Smooth muscle cell (in vitro differentiated cells): ENCODE data around the gene RHOBTB3. TPM values are rescaled to one million over a fixed set of nuclear protein-coding genes. Genes with fewer than 3 reads are reported as not detected.

Source experiments
- DNase-seq: peaks from one replicate; lab custom pipeline; 2025; ENCODE audit not compliant: unreplicated experiment; lab: John Stamatoyannopoulos, UW
- H2AFZ ChIP-seq: fragments of 200-600 bp; sonication (generic); 2 replicates; pipeline ENCODE4 v1.6.0; 2016; ENCODE audit warnings: antibody characterized with exemption, low read depth, mild to moderate bottlenecking
- H3F3A ChIP-seq: fragments of 200-600 bp; sonication (generic); 2 replicates; pipeline ENCODE4 v1.6.0; 2017; ENCODE audit warnings: antibody characterized with exemption, low read depth
- H3K27ac ChIP-seq: fragments of 200-600 bp; sonication (generic); 2 replicates; pipeline ENCODE4 v1.5.1; 2016; ENCODE audit warnings: low read depth, mild to moderate bottlenecking
- H3K27me3 ChIP-seq: fragments of 200-600 bp; sonication (generic); 2 replicates; pipeline ENCODE4 v1.6.1; 2016; ENCODE audit warnings: low read depth, mild to moderate bottlenecking
- H3K36me3 ChIP-seq: fragments of 200-600 bp; sonication (generic); 2 replicates; pipeline ENCODE4 v1.5.1; 2016; ENCODE audit warnings: low read depth
- H3K4me1 ChIP-seq: fragments of 200-600 bp; sonication (generic); 2 replicates; pipeline ENCODE4 v1.5.1; 2016; ENCODE audit warnings: low read depth
- H3K4me2 ChIP-seq: fragments of 200-600 bp; sonication (generic); 2 replicates; pipeline ENCODE4 v1.6.0; 2016; ENCODE audit warnings: mild to moderate bottlenecking
- H3K4me3 ChIP-seq: fragments of 200-600 bp; sonication (generic); 2 replicates; pipeline ENCODE4 v1.5.1; 2016; ENCODE audit warnings: mild to moderate bottlenecking
- H3K79me2 ChIP-seq: fragments of 200-600 bp; sonication (generic); 2 replicates; pipeline ENCODE4 v1.6.0; 2016; ENCODE audit warnings: low read depth, mild to moderate bottlenecking
- H3K9ac ChIP-seq: fragments of 200-600 bp; sonication (generic); 2 replicates; pipeline ENCODE4 v1.6.0; 2016; ENCODE audit warnings: low read depth
- H3K9me3 ChIP-seq: fragments of 200-600 bp; sonication (generic); replicated peaks from 2 replicates; pipeline ENCODE4 v1.5.1; 2016; ENCODE audit warnings: low read depth
- H4K20me1 ChIP-seq: fragments of 200-600 bp; sonication (generic); 2 replicates; pipeline ENCODE4 v1.6.0; 2016; ENCODE audit warnings: low read depth
- CTCF ChIP-seq: fragments of 200-600 bp; sonication (generic); IDR thresholded peaks from 2 replicates; pipeline ENCODE4 v1.5.1; 2017; ENCODE audit warnings: borderline replicate concordance, mild to moderate bottlenecking, antibody characterized with exemption; ENCODE audit not compliant: insufficient read depth, poor library complexity, severe bottlenecking
- WGBS: methylation state at CpG from one replicate; pipeline ENCODE4 v1.1.7; 2016; ENCODE audit warnings: low lambda C conversion rate; 5-methylcytosine and 5-hydroxymethylcytosine counted together
- polyA plus RNA-seq: library from polyadenylated mRNA; unstranded; fragments of >200 nt; fragmentation: Nextera tagmentation; extraction: Ambion mirVana; gene quantifications from 2 replicates; pipeline ENCODE4 v1.2.1, GENCODE V29; 2016
- total RNA-seq: library from RNA; depleted of rRNA; stranded (reverse); fragments of >200 nt; gene quantifications from 2 replicates; pipeline ENCODE4 v1.2.3, GENCODE V29; 2014

The RHOBTB3 gene
- total and polyA plus RNA-seq, 2 experiments from 2014 or later, result 127 to 213 TPM

DNA sequence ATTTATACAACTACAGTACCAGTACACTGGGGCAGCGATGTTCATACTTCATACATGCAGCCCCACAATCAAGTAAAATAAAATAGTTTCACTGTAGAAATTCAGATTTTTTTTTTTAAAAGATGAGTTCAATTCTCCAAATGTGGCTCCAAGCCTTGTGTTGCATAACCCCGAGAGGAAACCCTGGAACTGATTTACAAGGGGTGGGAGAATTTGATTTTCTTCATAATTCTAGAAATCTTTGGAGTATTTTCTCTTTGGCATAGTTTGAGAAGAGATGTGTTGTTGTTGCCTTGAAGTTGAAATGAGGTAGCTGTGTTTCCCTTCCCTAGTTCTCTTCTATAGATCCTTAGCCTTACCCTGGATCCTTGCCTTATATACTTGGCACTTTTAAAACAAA is 3.1 kb downstream of the RHOBTB3 start:
- Histone ChIP-seq H3K4me3 (peak overlapping the region; percentile 86), H3K27me3 (no peaks in the 10 kb centered on the region), H3K4me2 (peak overlapping the region; percentile 95), H3K27ac (no peak overlapping the region), H2AFZ (no peak overlapping the region), H3K9ac (peak overlapping the region; percentile 8), H3K36me3 (peaks cover 11% of the 10 kb centered on the region), H3K4me1 (peaks cover 11% of the 10 kb centered on the region), H3K79me2 (peaks cover 72% of the 10 kb centered on the region), H3K9me3 (no peaks in the 10 kb centered on the region), H4K20me1 (peaks cover 27% of the 10 kb centered on the region), H3F3A (no peaks in the 10 kb centered on the region)
- WGBS, result 64% methylated on average over 2 of the region's 2 CpGs
- no peak for DNase-seq
- no peak for TF ChIP-seq CTCF

DNA sequence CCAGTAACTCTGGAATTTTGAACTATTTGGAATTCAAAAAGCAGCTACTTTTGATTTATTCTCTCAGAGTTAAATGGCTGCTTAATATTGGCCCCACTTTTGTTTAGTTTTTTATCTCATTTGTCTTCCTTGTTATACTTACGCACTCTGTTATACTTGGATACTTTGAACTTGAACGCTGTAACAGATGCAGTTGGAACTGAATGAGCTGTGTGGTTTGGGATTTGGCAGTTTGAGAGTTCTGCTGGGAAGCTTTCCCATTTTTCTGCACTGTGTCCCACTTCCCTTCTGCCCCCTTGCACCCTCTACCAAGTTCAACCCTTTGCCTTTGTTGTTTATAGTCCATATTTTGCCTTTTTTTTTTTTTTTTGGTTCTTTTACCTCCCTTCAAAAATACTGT is 3.8 kb downstream of the RHOBTB3 start:
- H3K4me2 ChIP-seq, result peak overlapping the region; percentile 95
- H3K4me1 ChIP-seq, result peaks cover 8% of the 10 kb centered on the region
- H3K27me3 ChIP-seq, result no peaks in the 10 kb centered on the region
- peaks cover 15% of the 10 kb centered on the region for H3K36me3 ChIP-seq
- H3K4me3 ChIP-seq, result peak overlapping the region; percentile 86
- WGBS, result 89% methylated on average over 2 of the region's 2 CpGs
- no peak for TF ChIP-seq CTCF
- no peaks in the 10 kb centered on the region for H3F3A ChIP-seq
- no peak overlapping the region for H2AFZ ChIP-seq
- no peak overlapping the region for H3K9ac ChIP-seq
- no peak for DNase-seq
- H3K9me3 ChIP-seq, result no peaks in the 10 kb centered on the region
- H4K20me1 ChIP-seq, result peaks cover 27% of the 10 kb centered on the region
- H3K27ac ChIP-seq, result no peak overlapping the region
- H3K79me2 ChIP-seq, result peaks cover 76% of the 10 kb centered on the region

GRCh38 chr5:95735406-95735805 is 4.3 kb downstream of the RHOBTB3 start:
- no peak overlapping the region for H3K4me2 ChIP-seq

More at GRCh38 chr5:95735406-95735805, 4.3 kb downstream of the RHOBTB3 start:
- WGBS, result 63% methylated on average over 1 of the region's 1 CpG
- Histone ChIP-seq H3K4me3 (peak overlapping the region; percentile 86), H4K20me1 (peaks cover 27% of the 10 kb centered on the region), H3K9ac (no peak overlapping the region), H3K27ac (no peak overlapping the region), H3K79me2 (peaks cover 77% of the 10 kb centered on the region), H3K9me3 (no peaks in the 10 kb centered on the region), H3F3A (no peaks in the 10 kb centered on the region), H2AFZ (no peak overlapping the region), H3K4me1 (peaks cover 3% of the 10 kb centered on the region), H3K27me3 (no peaks in the 10 kb centered on the region), H3K36me3 (peaks cover 15% of the 10 kb centered on the region)
- no peak for DNase-seq
- TF ChIP-seq CTCF, result no peak
